Liver (tissue), 9 donors: Measurements from ENCODE around the gene KLC4. TPM values are rescaled to one million over a fixed set of nuclear protein-coding genes. Genes with fewer than 3 reads are reported as not detected.

ENCODE experiments used
- DNase-seq: peaks from one replicate; pipeline ENCODE4 v3.0.0-alpha.2; 2017; ENCODE audit warnings: low spot score
- H3K27ac ChIP-seq, 2 donors: one replicate each; pipeline ENCODE4 v1.7.0; 2013; ENCODE audit warnings: inconsistent platforms in 2 of 2, low read length in 2 of 2, control low read depth in 1 of 2, low read depth in 1 of 2, mild to moderate bottlenecking in 1 of 2
- H3K27me3 ChIP-seq, 4 donors: one replicate each; pipeline versions ENCODE4 v1.6.1 to v1.7.0; 2013; ENCODE audit warnings: low read length in 3 of 4, inconsistent platforms in 1 of 4, mild to moderate bottlenecking in 1 of 4, moderate library complexity in 1 of 4; ENCODE audit not compliant: control insufficient read depth in 4 of 4, insufficient read depth in 4 of 4
- H3K36me3 ChIP-seq, 4 donors: one replicate each; pipeline versions ENCODE4 v1.6.1 to v1.7.0; 2013; ENCODE audit warnings: low read length in 3 of 4, mild to moderate bottlenecking in 3 of 4, low read depth in 1 of 4, moderate library complexity in 1 of 4; ENCODE audit not compliant: control insufficient read depth in 4 of 4, insufficient read depth in 3 of 4
- H3K4me1 ChIP-seq, 4 donors: one replicate each; pipeline versions ENCODE4 v1.6.1 to v1.7.0; 2013; ENCODE audit warnings: low read length in 3 of 4, mild to moderate bottlenecking in 3 of 4, moderate library complexity in 1 of 4; ENCODE audit not compliant: control insufficient read depth in 4 of 4, insufficient read depth in 4 of 4
- H3K4me3 ChIP-seq, 3 donors: one replicate each; pipeline versions ENCODE4 v1.6.1 to v1.7.0; 2013; ENCODE audit warnings: low read length in 3 of 3, control low read depth in 1 of 3, low read depth in 1 of 3, mild to moderate bottlenecking in 1 of 3
- H3K9ac ChIP-seq, 2 donors: one replicate each; pipeline ENCODE4 v1.7.0; 2013; ENCODE audit warnings: low read length in 2 of 2, mild to moderate bottlenecking in 2 of 2, moderate library complexity in 2 of 2, control low read depth in 1 of 2, low read depth in 1 of 2
- H3K9me3 ChIP-seq, 4 donors: one replicate each; pipeline versions ENCODE4 v1.6.1 to v1.7.0; 2013; ENCODE audit warnings: low read length in 3 of 4; ENCODE audit not compliant: control insufficient read depth in 4 of 4
- ATF3 ChIP-seq: IDR thresholded peaks from 2 replicates; pipeline ENCODE4 v1.6.1; 2016; ENCODE audit warnings: antibody characterized with exemption
- EGR1 ChIP-seq, 2 donors: IDR thresholded peaks; 2 replicates each; pipeline ENCODE4 v1.6.1; 2016 to 2018; ENCODE audit warnings: antibody characterized with exemption in 2 of 2, low read depth in 2 of 2
- FOXA1 ChIP-seq: IDR thresholded peaks from 2 replicates; pipeline ENCODE4 v1.6.1; 2016; ENCODE audit warnings: antibody characterized with exemption
- FOXA2 ChIP-seq: IDR thresholded peaks from 2 replicates; pipeline ENCODE4 v1.6.1; 2016; ENCODE audit warnings: antibody characterized with exemption
- GABPA ChIP-seq, 2 donors: IDR thresholded peaks in 1 of 2; conservative IDR thresholded peaks in 1 of 2; 2 replicates each; pipeline ENCODE4 v1.6.1; 2016; ENCODE audit warnings: antibody characterized with exemption in 2 of 2, mild to moderate bottlenecking in 1 of 2, moderate library complexity in 1 of 2
- HNF4A ChIP-seq, 2 donors: conservative IDR thresholded peaks; 2 replicates each; pipeline ENCODE4 v1.6.1; 2016; ENCODE audit warnings: antibody characterized with exemption in 2 of 2, mild to moderate bottlenecking in 2 of 2
- HNF4G ChIP-seq: IDR thresholded peaks from 2 replicates; pipeline ENCODE4 v1.6.1; 2016; ENCODE audit warnings: antibody characterized with exemption
- JUND ChIP-seq, 2 donors: IDR thresholded peaks; 2 replicates each; pipeline ENCODE4 v1.6.1; 2016; ENCODE audit warnings: antibody characterized with exemption in 2 of 2
- NR2F2 ChIP-seq: IDR thresholded peaks from 2 replicates; pipeline ENCODE4 v1.6.1; 2016; ENCODE audit warnings: antibody characterized with exemption
- REST ChIP-seq: IDR thresholded peaks from 2 replicates; pipeline ENCODE4 v1.6.1; 2016; ENCODE audit warnings: antibody characterized with exemption, mild to moderate bottlenecking
- RXRA ChIP-seq, 2 donors: IDR thresholded peaks; 2 replicates each; pipeline ENCODE4 v1.6.1; 2017 to 2018; ENCODE audit warnings: antibody characterized with exemption in 2 of 2, mild to moderate bottlenecking in 1 of 2
- TAF1 ChIP-seq: conservative IDR thresholded peaks from 2 replicates; pipeline ENCODE4 v1.6.1; 2016; ENCODE audit warnings: antibody characterized with exemption, mild to moderate bottlenecking
- YY1 ChIP-seq: IDR thresholded peaks from 2 replicates; pipeline ENCODE4 v1.6.1; 2016; ENCODE audit warnings: antibody characterized with exemption, mild to moderate bottlenecking
- ZBTB33 ChIP-seq: IDR thresholded peaks from 2 replicates; pipeline ENCODE4 v1.6.1; 2016; ENCODE audit warnings: antibody characterized with exemption
- WGBS: extraction: QIAGEN DNeasy Blood & Tissue Kit; methylation state at CpG from one replicate; pipeline ENCODE4 v1.1.7; 2013; 5-methylcytosine and 5-hydroxymethylcytosine counted together
- polyA plus RNA-seq, 2 donors: library from polyadenylated mRNA; stranded (reverse) in 1 of 2; unstranded in 1 of 2; fragments of 200-250 nt in 1 of 2; fragments of >200 nt in 1 of 2; fragmentation: Nextera tagmentation in 1 of 2; extraction: Ambion mirVana in 1 of 2; gene quantifications; one replicate each; pipeline versions ENCODE4 v1.2.1 to v1.2.3, GENCODE V29; 2013 to 2015
- total RNA-seq, 2 donors: library from RNA; depleted of rRNA; stranded (reverse); fragments of >200 nt; gene quantifications; one replicate each; pipeline ENCODE4 v1.2.3, GENCODE V29; 2014
- TF ChIP-seq, protein P1 (sequence below): fragments of 150-350 bp; IDR thresholded peaks from 2 replicates; pipeline ENCODE4 v1.5.1; 2017; ENCODE audit warnings: improper control_type of control experiment, low read depth, low read length; ENCODE audit not compliant: missing input control
- TF ChIP-seq, protein P2 (sequence below): IDR thresholded peaks from 2 replicates; pipeline ENCODE4 v1.6.1; 2016; ENCODE audit warnings: antibody characterized with exemption
- donor health status: healthy.
- donor health status: healthy.
- donor health status: healthy.
- donor health status: healthy.
- donor health status: healthy.

KLC4 gene
- total and polyA plus RNA-seq, 4 donors: 33.2 to 97.0 (median 45.9) TPM

DNA sequence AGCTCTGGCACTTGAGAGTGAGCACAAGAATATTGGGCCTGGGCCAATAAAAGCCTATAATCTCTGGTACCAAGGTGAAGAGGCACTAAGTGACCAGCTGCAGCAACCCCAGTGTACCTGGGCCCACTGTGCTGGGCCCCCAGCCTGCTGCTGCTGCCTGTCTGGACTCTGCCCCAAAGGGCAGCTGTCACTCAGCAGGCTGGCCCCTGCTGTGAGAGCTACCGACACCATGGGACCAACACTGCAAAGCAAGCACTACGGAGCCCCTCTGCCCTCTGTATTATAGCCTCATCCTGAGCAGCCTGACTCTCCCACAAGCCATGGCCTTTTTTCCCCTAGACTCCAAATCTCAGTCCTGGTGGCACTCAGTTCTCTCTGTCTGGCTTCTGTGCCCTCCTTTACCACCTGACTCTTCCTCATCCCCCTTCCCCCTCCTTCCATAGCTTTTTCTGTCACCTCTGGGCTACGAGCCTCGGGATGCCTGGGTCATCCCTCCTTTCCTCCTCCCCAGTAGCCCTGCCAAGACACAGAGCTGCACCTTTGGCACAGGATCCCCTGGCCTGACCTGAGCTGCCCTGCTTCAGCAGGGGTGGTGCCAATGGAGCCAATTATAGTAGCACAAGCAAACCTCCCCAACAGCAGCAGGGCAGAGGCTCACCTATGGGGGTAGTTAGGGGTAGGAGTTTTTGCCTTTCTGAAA, 23.8 kb upstream of the KLC4 start:
- H3K4me1 ChIP-seq: peaks cover 2 to 12% (median 8%) of the 10 kb centered on the region in 4 donors
- H3K27me3 ChIP-seq: no peaks in the 10 kb centered on the region
- DNase-seq: no peak
- no peak overlapping the region for H3K9ac ChIP-seq
- TF ChIP-seq RXRA (IDR thresholded peaks at IDR 0.05): no peak
- no peak for TF ChIP-seq HNF4G
- no peak for TF ChIP-seq FOXA2
- TF ChIP-seq, protein P1, sequence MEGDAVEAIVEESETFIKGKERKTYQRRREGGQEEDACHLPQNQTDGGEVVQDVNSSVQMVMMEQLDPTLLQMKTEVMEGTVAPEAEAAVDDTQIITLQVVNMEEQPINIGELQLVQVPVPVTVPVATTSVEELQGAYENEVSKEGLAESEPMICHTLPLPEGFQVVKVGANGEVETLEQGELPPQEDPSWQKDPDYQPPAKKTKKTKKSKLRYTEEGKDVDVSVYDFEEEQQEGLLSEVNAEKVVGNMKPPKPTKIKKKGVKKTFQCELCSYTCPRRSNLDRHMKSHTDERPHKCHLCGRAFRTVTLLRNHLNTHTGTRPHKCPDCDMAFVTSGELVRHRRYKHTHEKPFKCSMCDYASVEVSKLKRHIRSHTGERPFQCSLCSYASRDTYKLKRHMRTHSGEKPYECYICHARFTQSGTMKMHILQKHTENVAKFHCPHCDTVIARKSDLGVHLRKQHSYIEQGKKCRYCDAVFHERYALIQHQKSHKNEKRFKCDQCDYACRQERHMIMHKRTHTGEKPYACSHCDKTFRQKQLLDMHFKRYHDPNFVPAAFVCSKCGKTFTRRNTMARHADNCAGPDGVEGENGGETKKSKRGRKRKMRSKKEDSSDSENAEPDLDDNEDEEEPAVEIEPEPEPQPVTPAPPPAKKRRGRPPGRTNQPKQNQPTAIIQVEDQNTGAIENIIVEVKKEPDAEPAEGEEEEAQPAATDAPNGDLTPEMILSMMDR: no peak
- TF ChIP-seq JUND (IDR thresholded peaks at IDR 0.05): no peak
- no peak for TF ChIP-seq YY1
- no peak for TF ChIP-seq HNF4A (conservative IDR thresholded peaks at IDR 0.05)
- no peak for TF ChIP-seq REST
- TF ChIP-seq TAF1: no peak
- no peak for TF ChIP-seq FOXA1
- TF ChIP-seq GABPA (IDR thresholded peaks at IDR 0.05 in 1 of 2, conservative IDR thresholded peaks at IDR 0.05 in 1 of 2): no peak
- TF ChIP-seq, protein P2, sequence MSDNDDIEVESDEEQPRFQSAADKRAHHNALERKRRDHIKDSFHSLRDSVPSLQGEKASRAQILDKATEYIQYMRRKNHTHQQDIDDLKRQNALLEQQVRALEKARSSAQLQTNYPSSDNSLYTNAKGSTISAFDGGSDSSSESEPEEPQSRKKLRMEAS: no peak
- TF ChIP-seq NR2F2: no peak
- no peak for TF ChIP-seq ZBTB33
- TF ChIP-seq EGR1 (IDR thresholded peaks at IDR 0.05; ENCODE audit: low read depth in 2 of 2): no peak
- 39% methylated on average over 4 of the region's 4 CpGs for WGBS
- H3K36me3 ChIP-seq: peaks cover 0 to 51% (median 35%) of the 10 kb centered on the region in 4 donors
- no peaks in the 10 kb centered on the region for H3K9me3 ChIP-seq
- H3K4me3 ChIP-seq: no peak overlapping the region
- H3K27ac ChIP-seq: no peak overlapping the region

- no peak for DNase-seq
- 92% methylated on average over 9 of the region's 9 CpGs for WGBS
- peaks cover 0 to 52% (median 35%) of the 10 kb centered on the region in 4 donors for H3K36me3 ChIP-seq
- H3K9me3 ChIP-seq: no peaks in the 10 kb centered on the region
- H3K27me3 ChIP-seq: no peaks in the 10 kb centered on the region
- no peak overlapping the region for H3K4me3 ChIP-seq
- no peak overlapping the region for H3K9ac ChIP-seq
- no peak for TF ChIP-seq ATF3
- TF ChIP-seq HNF4G: no peak
- no peak overlapping the region for H3K27ac ChIP-seq
- peaks cover 2 to 12% (median 8%) of the 10 kb centered on the region in 4 donors for H3K4me1 ChIP-seq
Measured at GRCh38 chr6:43036712-43037111, 22.7 kb upstream of the KLC4 start.
